ENCODE measurements around the gene PRKCH.

DNA sequence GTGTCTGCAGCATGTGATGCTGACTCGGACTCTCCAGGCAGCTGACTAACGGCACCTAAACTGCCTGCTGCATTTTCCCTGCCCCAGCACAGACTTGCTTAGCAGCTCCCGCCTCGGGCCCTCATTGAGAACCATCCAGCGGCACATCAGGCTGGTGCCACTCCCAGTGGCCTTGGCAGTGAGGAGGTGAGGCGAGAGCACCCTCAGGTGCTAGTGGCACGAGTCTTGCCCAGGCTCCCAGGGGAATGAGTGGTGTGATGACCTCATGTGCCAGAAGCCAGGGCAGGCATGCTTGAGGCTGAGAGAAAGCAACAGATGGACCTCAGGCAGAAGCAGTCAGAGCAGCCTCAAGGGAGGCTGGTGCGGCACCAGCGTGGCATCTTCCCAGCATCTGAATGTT, 60.2 kb downstream of the PRKCH start:
- TF ChIP-seq POLR2A (IDR thresholded peaks at IDR 0.05) = no peak
- TF ChIP-seq, protein P1, sequence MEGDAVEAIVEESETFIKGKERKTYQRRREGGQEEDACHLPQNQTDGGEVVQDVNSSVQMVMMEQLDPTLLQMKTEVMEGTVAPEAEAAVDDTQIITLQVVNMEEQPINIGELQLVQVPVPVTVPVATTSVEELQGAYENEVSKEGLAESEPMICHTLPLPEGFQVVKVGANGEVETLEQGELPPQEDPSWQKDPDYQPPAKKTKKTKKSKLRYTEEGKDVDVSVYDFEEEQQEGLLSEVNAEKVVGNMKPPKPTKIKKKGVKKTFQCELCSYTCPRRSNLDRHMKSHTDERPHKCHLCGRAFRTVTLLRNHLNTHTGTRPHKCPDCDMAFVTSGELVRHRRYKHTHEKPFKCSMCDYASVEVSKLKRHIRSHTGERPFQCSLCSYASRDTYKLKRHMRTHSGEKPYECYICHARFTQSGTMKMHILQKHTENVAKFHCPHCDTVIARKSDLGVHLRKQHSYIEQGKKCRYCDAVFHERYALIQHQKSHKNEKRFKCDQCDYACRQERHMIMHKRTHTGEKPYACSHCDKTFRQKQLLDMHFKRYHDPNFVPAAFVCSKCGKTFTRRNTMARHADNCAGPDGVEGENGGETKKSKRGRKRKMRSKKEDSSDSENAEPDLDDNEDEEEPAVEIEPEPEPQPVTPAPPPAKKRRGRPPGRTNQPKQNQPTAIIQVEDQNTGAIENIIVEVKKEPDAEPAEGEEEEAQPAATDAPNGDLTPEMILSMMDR (IDR thresholded peaks at IDR 0.05) = no peak
